Body of pancreas (tissue), 4 donors: Measurements from ENCODE around the gene RAD21L1. TPM values are rescaled to one million over a fixed set of nuclear protein-coding genes. Genes with fewer than 3 reads are reported as not detected.

Source experiments
- ATAC-seq: fragments of 150-250 bp; one replicate; pipeline ENCODE4 v1.9.1; 2016
- DNase-seq, 4 donors: peaks; one replicate each; pipeline ENCODE4 v3.0.0-alpha.2; 2019
- H3K27ac ChIP-seq, 4 donors: fragments of 200-600 bp; sonication (generic); 1 replicate in 3 of 4; 2 replicates in 1 of 4; pipeline versions ENCODE4 v1.5.1 to v1.6.1; 2016 to 2019; ENCODE audit warnings: mild to moderate bottlenecking in 1 of 4, mixed read lengths in 1 of 4, moderate library complexity in 1 of 4
- H3K27me3 ChIP-seq, 2 donors: fragments of 200-600 bp; sonication (generic); one replicate each; pipeline ENCODE4 v1.6.0; 2016; ENCODE audit warnings: mild to moderate bottlenecking in 1 of 2
- H3K36me3 ChIP-seq, 2 donors: fragments of 200-600 bp; sonication (generic); replicated peaks in 1 of 2; 2 replicates each; pipeline ENCODE4 v1.5.1; 2016; ENCODE audit warnings: low read depth in 2 of 2; ENCODE audit not compliant: insufficient read depth in 1 of 2
- H3K4me1 ChIP-seq: fragments of 200-600 bp; sonication (generic); one replicate; pipeline ENCODE4 v1.6.0; 2016
- H3K4me3 ChIP-seq, 2 donors: fragments of 200-600 bp; sonication (generic); 1 replicate in 1 of 2; 2 replicates in 1 of 2; pipeline ENCODE4 v1.5.1; 2016 to 2019
- H3K9me3 ChIP-seq, 3 donors: fragments of 200-600 bp; sonication (generic); 1 replicate in 2 of 3; 2 replicates in 1 of 3; pipeline ENCODE4 v1.5.1; 2016
- POLR2A ChIP-seq, 3 donors: fragments of 450-650 bp; IDR thresholded peaks; one replicate each; pipeline ENCODE4 v1.6.1; 2016; ENCODE audit warnings: antibody characterized with exemption in 3 of 3, mild to moderate bottlenecking in 2 of 3
- WGBS, 2 donors: methylation state at CpG; one replicate each; pipeline ENCODE4 v1.1.5; 2017; 5-methylcytosine and 5-hydroxymethylcytosine counted together
- intact Hi-C: fragments of 100-400 bp; cut with DNase I; formaldehyde crosslinking; loops from one replicate; pipeline ENCODE4 v1.15.1; 2023
- total RNA-seq, 2 donors: library from RNA; depleted of rRNA; stranded (reverse); fragments of >200 nt; gene quantifications; one replicate each; pipeline ENCODE4 v1.1.0, GENCODE V29; 2016
- TF ChIP-seq, protein P1 (sequence below), 7 experiments: fragments of 450-650 bp in 4 of 7; fragments of 200-600 bp in 3 of 7; sonication (generic) in 3 of 7; IDR thresholded peaks; one replicate each; pipeline ENCODE4 v1.5.1; 2016 to 2019; ENCODE audit warnings: antibody characterized with exemption in 7 of 7

RAD21L1 gene
- total RNA-seq, 2 donors from 2014 or later, result not detected

DNA sequence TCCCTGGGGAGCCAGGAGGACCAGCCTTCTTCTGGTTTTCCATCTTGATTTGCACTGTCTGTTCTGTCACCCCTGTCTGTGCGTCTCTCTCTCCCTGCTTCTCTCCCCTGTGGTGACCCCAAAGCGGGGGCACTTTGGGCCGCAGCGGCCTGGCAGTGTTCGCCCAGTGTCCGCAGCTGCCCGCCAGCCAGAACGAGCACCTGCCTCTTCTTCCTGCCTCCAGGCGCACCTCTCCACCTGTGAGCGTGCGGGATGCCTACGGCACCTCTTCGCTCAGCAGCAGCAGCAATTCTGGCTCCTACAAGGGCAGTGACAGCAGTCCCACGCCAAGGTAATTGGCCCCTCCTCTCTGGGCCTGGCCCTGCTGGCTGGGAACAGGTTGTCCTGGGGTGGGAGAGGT lies 71.1 kb downstream of the RAD21L1 start:
- no peak for TF ChIP-seq POLR2A (IDR thresholded peaks at IDR 0.05)
- TF ChIP-seq, protein P1, sequence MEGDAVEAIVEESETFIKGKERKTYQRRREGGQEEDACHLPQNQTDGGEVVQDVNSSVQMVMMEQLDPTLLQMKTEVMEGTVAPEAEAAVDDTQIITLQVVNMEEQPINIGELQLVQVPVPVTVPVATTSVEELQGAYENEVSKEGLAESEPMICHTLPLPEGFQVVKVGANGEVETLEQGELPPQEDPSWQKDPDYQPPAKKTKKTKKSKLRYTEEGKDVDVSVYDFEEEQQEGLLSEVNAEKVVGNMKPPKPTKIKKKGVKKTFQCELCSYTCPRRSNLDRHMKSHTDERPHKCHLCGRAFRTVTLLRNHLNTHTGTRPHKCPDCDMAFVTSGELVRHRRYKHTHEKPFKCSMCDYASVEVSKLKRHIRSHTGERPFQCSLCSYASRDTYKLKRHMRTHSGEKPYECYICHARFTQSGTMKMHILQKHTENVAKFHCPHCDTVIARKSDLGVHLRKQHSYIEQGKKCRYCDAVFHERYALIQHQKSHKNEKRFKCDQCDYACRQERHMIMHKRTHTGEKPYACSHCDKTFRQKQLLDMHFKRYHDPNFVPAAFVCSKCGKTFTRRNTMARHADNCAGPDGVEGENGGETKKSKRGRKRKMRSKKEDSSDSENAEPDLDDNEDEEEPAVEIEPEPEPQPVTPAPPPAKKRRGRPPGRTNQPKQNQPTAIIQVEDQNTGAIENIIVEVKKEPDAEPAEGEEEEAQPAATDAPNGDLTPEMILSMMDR (IDR thresholded peaks at IDR 0.05), result no peak
- Histone ChIP-seq H3K9me3 (no peaks in the 10 kb centered on the region), H3K36me3 (no peaks in the 10 kb centered on the region), H3K27ac (no peak overlapping the region), H3K4me1 (peaks cover 7% of the 10 kb centered on the region), H3K4me3 (no peak overlapping the region), H3K27me3 (no peaks in the 10 kb centered on the region)
- WGBS, 2 donors, result 89 to 93% methylated on average over 12 to 14 of the region's 14 CpGs
- DNase-seq, result no peak
- ATAC-seq, result no peak
- intact Hi-C loops, result no loop called here

DNA sequence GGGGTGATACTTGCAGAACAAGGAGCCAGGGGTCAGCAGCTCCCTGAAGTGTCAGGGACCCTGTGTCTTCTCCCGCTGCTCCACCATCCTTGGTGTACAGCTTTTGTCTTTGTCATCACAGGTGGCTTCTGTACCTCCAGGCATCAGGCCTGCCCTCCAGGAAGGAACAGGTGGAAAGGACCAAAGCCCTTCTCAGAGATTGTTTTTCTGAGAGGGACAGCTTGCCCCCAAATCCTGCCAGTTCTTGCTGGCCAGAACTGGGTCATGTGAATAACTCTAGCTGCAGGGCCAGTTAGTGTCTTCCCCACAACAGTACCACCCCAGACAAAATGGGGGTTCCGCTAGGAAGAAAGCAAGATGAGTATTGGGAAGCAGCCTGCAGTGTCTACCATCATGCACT lies 71.6 kb downstream of the RAD21L1 start:
- H3K36me3 ChIP-seq, result no peaks in the 10 kb centered on the region
- peaks cover 7% of the 10 kb centered on the region for H3K4me1 ChIP-seq
- ATAC-seq (no peak), DNase-seq (no peak)
- WGBS, 2 donors, result 83 to 94% methylated on average over 1 to 2 of the region's 2 CpGs
- intact Hi-C loops, result no loop called here
- H3K27ac ChIP-seq, result no peak overlapping the region
- no peaks in the 10 kb centered on the region for H3K9me3 ChIP-seq
- TF ChIP-seq, protein P1 (IDR thresholded peaks at IDR 0.05), result no peak
- TF ChIP-seq POLR2A (IDR thresholded peaks at IDR 0.05), result no peak
- H3K4me3 ChIP-seq, result no peak overlapping the region
- H3K27me3 ChIP-seq, result no peaks in the 10 kb centered on the region

DNA sequence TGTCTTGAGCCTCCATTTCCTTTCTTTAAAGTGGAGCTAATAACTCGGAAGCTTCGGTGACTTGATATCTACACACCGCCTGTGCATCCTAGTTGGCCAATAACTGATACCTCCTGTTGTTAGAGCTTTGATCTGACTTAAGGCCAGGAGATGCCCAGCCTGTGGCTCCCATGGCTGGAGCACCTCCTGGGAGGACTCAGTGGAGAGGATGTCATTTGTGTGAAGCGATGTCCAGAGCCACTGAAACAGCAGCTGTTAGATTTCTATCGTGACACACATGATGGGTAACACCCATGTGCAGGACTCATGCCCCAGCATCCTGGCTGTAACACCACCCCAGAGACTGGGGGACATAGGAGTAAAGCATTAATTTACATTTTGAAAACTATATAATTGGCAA lies 72.3 kb downstream of the RAD21L1 start:
- no peak overlapping the region for H3K4me3 ChIP-seq
- DNase-seq, result no peak

DNA sequence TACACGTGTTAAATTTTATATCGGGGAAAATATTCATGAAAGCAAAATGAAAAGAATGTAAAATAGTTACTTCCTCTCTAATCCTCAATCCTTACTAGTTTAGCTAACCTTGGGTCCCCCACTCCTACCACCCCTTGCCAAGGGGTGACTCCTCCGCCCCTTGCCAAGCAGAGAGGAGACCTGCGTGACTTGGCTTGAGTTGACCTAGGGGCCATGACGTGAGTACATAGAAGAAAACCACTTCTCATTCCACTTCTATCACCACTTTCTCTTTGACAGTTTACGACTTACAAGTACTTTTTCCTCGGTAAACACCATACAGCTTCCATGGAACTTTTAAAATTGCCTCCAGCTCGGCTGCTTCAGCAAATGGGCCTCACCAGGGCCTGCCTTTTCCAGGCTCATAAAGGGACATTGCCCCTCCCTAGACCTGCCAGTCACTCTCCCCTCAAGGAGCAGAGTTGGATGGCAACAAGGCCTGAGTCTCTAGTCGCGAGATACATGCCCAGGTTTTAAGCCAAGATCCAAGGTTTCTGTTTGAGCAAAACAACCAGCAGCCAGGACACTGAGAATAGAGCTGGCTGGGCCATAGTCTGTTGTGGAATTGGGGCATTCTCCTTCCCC lies 73.2 kb downstream of the RAD21L1 start:
- DNase-seq (no peak), ATAC-seq (no peak)
- Histone ChIP-seq H3K27me3 (no peaks in the 10 kb centered on the region), H3K4me1 (peaks cover 5% of the 10 kb centered on the region), H3K36me3 (no peaks in the 10 kb centered on the region), H3K4me3 (no peak overlapping the region), H3K27ac (no peak overlapping the region), H3K9me3 (no peaks in the 10 kb centered on the region)
- intact Hi-C loops, result no loop called here
- WGBS, 2 donors, result 78 to 86% methylated on average over 10 of the region's 10 CpGs
- TF ChIP-seq, protein P1 (IDR thresholded peaks at IDR 0.05), result no peak
- no peak for TF ChIP-seq POLR2A (IDR thresholded peaks at IDR 0.05)

More for the DNA sequence above, 72.3 kb downstream of the RAD21L1 start:
- H3K9me3 ChIP-seq, result no peaks in the 10 kb centered on the region
- no peaks in the 10 kb centered on the region for H3K27me3 ChIP-seq
- 93 to 95% methylated on average over 5 of the region's 5 CpGs for WGBS, 2 donors
- H3K36me3 ChIP-seq, result no peaks in the 10 kb centered on the region
- TF ChIP-seq POLR2A (IDR thresholded peaks at IDR 0.05), result no peak
- TF ChIP-seq, protein P1 (IDR thresholded peaks at IDR 0.05), result no peak
- no peak for ATAC-seq
- peaks cover 7% of the 10 kb centered on the region for H3K4me1 ChIP-seq
- intact Hi-C loops, result no loop called here
- H3K27ac ChIP-seq, result no peak overlapping the region

DNA sequence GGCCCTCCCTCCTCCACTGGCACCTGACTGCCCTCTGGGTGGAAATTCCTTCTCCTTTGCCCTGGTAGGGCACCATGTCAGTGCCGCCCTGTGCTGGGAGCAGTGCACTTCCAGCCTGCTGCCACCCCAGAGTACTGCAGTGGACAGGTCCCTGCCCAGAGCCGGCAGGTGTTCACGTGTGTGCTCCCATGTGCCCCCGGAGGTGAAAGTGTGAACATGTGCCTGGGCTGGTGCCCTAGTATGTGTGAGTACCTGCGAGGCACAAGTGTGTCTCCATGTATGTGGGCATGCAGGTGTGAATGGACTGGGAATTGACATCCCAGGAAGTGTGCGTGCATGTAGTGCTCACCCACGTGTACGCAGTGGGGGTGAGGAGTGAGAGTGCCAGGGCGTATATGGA lies 73.7 kb downstream of the RAD21L1 start:
- intact Hi-C loops, result no loop called here
- no peak for TF ChIP-seq POLR2A (IDR thresholded peaks at IDR 0.05)
- TF ChIP-seq, protein P1 (IDR thresholded peaks at IDR 0.05), result peak in 2 of 7 experiments; percentile 8 to 16
- WGBS, 2 donors, result 79 to 82% methylated on average over 8 to 9 of the region's 9 CpGs
- no peaks in the 10 kb centered on the region for H3K36me3 ChIP-seq
- no peaks in the 10 kb centered on the region for H3K9me3 ChIP-seq
- H3K4me3 ChIP-seq, result no peak overlapping the region
- ATAC-seq (peak; percentile 58), DNase-seq (peak in 1 of 4 donors; percentile 41)
- H3K27ac ChIP-seq, result no peak overlapping the region
- H3K27me3 ChIP-seq, result no peaks in the 10 kb centered on the region
- no peaks in the 10 kb centered on the region for H3K4me1 ChIP-seq
